Uterus (tissue), 3 donors: ENCODE data around the gene RMP24.
"Not testable (repeated sequence)": the region's sequence is repeated elsewhere in the genome, so short reads cannot be mapped to it uniquely, and the experiment has no call there.

ENCODE experiments used
- DNase-seq, 2 donors: peaks; one replicate each; pipeline ENCODE4 v3.0.0-alpha.2; 2019 to 2020
- H3K27ac ChIP-seq, 2 donors: fragments of 200-600 bp; sonication (generic); 1 replicate in 1 of 2; 2 replicates in 1 of 2; pipeline ENCODE4 v1.5.1; 2016 to 2018
- H3K27me3 ChIP-seq, 2 donors: fragments of 200-600 bp; sonication (generic); one replicate each; pipeline ENCODE4 v1.5.1; 2018 to 2019; ENCODE audit warnings: control low read depth in 1 of 2
- H3K36me3 ChIP-seq, 2 donors: fragments of 200-600 bp; sonication (generic); one replicate each; pipeline ENCODE4 v1.5.1; 2019; ENCODE audit warnings: control low read depth in 1 of 2
- H3K4me1 ChIP-seq, 2 donors: fragments of 200-600 bp; sonication (generic); one replicate each; pipeline ENCODE4 v1.5.1; 2018 to 2019; ENCODE audit warnings: control low read depth in 1 of 2
- H3K4me3 ChIP-seq, 2 donors: fragments of 200-600 bp; sonication (generic); 1 replicate in 1 of 2; 2 replicates in 1 of 2; pipeline ENCODE4 v1.5.1; 2018 to 2019; ENCODE audit warnings: mild to moderate bottlenecking in 1 of 2
- H3K9me3 ChIP-seq, 2 donors: fragments of 200-600 bp; sonication (generic); one replicate each; pipeline ENCODE4 v1.5.1; 2019; ENCODE audit warnings: control low read depth in 1 of 2
- CTCF ChIP-seq, 4 experiments: fragments of 200-600 bp in 2 of 4; fragments of 450-650 bp in 2 of 4; sonication (generic) in 2 of 4; IDR thresholded peaks; one replicate each; pipeline ENCODE4 v1.5.1; 2016 to 2019; ENCODE audit warnings: antibody characterized with exemption in 4 of 4, mild to moderate bottlenecking in 2 of 4, moderate library complexity in 1 of 4
- POLR2A ChIP-seq, 2 donors: fragments of 450-650 bp; IDR thresholded peaks; one replicate each; pipeline ENCODE4 v1.6.1; 2016; ENCODE audit warnings: antibody characterized with exemption in 2 of 2, mild to moderate bottlenecking in 1 of 2, moderate library complexity in 1 of 2
- intact Hi-C: fragments of 100-400 bp; cut with DNase I; formaldehyde crosslinking; loops from one replicate; pipeline ENCODE4 v1.15.1; 2023; ENCODE audit warnings: low total_unique reads
- donor health status: DM: yes; HTN: yes; CAD: no.

RMP24 gene

DNA sequence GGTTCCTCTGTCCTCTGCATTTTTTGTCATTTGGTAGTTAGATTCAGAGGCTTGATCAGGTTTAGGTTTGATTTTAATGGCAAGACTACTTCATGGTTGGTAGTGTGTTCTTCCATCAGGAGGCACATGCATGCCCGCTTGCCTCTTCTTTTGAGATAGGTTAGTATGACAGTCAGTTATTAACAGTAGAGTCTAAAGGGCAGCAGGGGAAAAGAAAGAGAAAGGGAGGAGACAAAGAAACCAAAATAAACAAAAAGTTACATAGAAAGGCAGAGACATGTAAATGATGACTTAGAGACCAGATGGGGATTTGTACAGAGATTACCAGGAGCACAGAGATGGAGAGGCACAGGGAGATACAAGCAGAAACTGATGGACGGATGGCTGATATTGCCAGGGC is 10.2 kb upstream of the RMP24 start:
- no peak for DNase-seq
- intact Hi-C loops, result no loop called here
- Histone ChIP-seq H3K4me3 (no peak overlapping the region), H3K36me3 (no peaks in the 10 kb centered on the region), H3K27ac (no peak overlapping the region), H3K4me1 (no peaks in the 10 kb centered on the region), H3K9me3 (no peaks in the 10 kb centered on the region), H3K27me3 (no peaks in the 10 kb centered on the region)
- TF ChIP-seq CTCF (IDR thresholded peaks at IDR 0.05) (no peak), POLR2A (IDR thresholded peaks at IDR 0.05) (no peak)

- no peak for TF ChIP-seq CTCF (IDR thresholded peaks at IDR 0.05)
- no peak for TF ChIP-seq POLR2A (IDR thresholded peaks at IDR 0.05)
- Histone ChIP-seq H3K4me1 (no peaks in the 10 kb centered on the region), H3K4me3 (no peak overlapping the region), H3K27me3 (no peaks in the 10 kb centered on the region), H3K9me3 (no peaks in the 10 kb centered on the region), H3K27ac (no peak overlapping the region), H3K36me3 (no peaks in the 10 kb centered on the region)
- DNase-seq, result no peak
- intact Hi-C loops, result no loop called here
These were observed 8.2 kb upstream of the RMP24 start for GRCh38 chr18:35964319-35964718.

DNA sequence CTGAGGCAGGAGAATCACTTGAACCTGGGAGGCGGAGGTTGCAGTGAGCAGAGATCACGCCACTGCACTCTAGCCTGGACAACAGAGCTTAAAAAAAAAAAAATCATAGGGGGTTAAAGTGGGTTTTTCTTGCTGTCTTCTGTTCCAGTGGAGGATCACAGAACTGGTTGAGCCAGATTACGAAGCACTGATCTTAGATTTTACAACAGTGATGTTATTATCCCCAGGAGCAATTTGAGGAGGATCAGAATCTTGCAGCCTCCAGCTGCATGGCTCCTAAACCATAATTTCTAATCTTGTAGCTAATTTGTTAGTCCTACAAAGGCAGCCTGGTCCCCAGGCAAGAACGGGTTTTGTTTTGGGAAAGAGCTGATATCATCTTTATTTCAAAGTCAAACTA is 4.6 kb upstream of the RMP24 start:
- H3K27me3 ChIP-seq, H3K9me3 ChIP-seq, intact Hi-C loops, H3K27ac ChIP-seq, H3K4me3 ChIP-seq, DNase-seq, H3K36me3 ChIP-seq, H3K4me1 ChIP-seq: not testable (repeated sequence)

GRCh38 chr18:35968278-35968880 is 4.1 kb upstream of the RMP24 start:
- intact Hi-C loops, result no loop called here
- no peaks in the 10 kb centered on the region for H3K36me3 ChIP-seq
- no peaks in the 10 kb centered on the region for H3K9me3 ChIP-seq
- peaks cover 3% of the 10 kb centered on the region in 2 donors for H3K4me1 ChIP-seq
- TF ChIP-seq CTCF (IDR thresholded peaks at IDR 0.05) (no peak), POLR2A (IDR thresholded peaks at IDR 0.05) (no peak)
- H3K27me3 ChIP-seq, result no peaks in the 10 kb centered on the region
- H3K27ac ChIP-seq, result no peak overlapping the region
- no peak overlapping the region for H3K4me3 ChIP-seq
- DNase-seq, result no peak

- TF ChIP-seq CTCF (IDR thresholded peaks at IDR 0.05), result no peak
- TF ChIP-seq POLR2A (IDR thresholded peaks at IDR 0.05), result no peak
- intact Hi-C loops, result no loop called here
- H3K27me3 ChIP-seq, result no peaks in the 10 kb centered on the region
- no peak overlapping the region for H3K27ac ChIP-seq
- H3K4me1 ChIP-seq, result peaks cover 3 to 8% of the 10 kb centered on the region in 2 donors
- H3K4me3 ChIP-seq, result no peak overlapping the region
- no peaks in the 10 kb centered on the region for H3K36me3 ChIP-seq
- no peak for DNase-seq
- H3K9me3 ChIP-seq, result no peaks in the 10 kb centered on the region
These were observed 2.8 kb upstream of the RMP24 start for GRCh38 chr18:35969676-35970075.

GRCh38 chr18:35971661-35972196 is 750 bp upstream of the RMP24 start:
- Histone ChIP-seq H3K4me1 (peaks cover 3 to 8% of the 10 kb centered on the region in 2 donors), H3K4me3 (peak overlapping the region; percentile 86 to 94), H3K27ac (peak overlapping the region; percentile 82 to 87), H3K36me3 (no peaks in the 10 kb centered on the region), H3K27me3 (no peaks in the 10 kb centered on the region), H3K9me3 (no peaks in the 10 kb centered on the region)
- intact Hi-C loops, result no loop called here
- DNase-seq, result no peak
- TF ChIP-seq POLR2A (IDR thresholded peaks at IDR 0.05) (no peak), CTCF (IDR thresholded peaks at IDR 0.05) (no peak)
